Measurements from ENCODE around the gene DSCAM.

DSCAM gene

GRCh38 chr21:40852563-40852962, 5.6 kb upstream of the DSCAM start:
- H3K9ac ChIP-seq (ENCODE audit: low read depth in 1 of 2, low read length in 2 of 2): no peak overlapping the region
- H3K27ac ChIP-seq (ENCODE audit: low read depth, low read length): no peak overlapping the region
- H3K9me3 ChIP-seq (ENCODE audit: control insufficient read depth in 1 of 2, low read length in 2 of 2): no peaks in the 10 kb centered on the region
- H3K4me1 ChIP-seq (ENCODE audit: control insufficient read depth in 1 of 2, insufficient read depth in 2 of 2, low read length in 2 of 2): no peaks in the 10 kb centered on the region
- H3K4me3 ChIP-seq (ENCODE audit: low read depth in 1 of 2, low read length in 2 of 2): no peak overlapping the region
- peaks cover 11 to 12% of the 10 kb centered on the region in 2 donors for H3K27me3 ChIP-seq (ENCODE audit: control insufficient read depth in 1 of 2, insufficient read depth in 2 of 2, low read length in 2 of 2)
- H3K36me3 ChIP-seq (ENCODE audit: control insufficient read depth in 1 of 2, insufficient read depth in 2 of 2, low read length in 2 of 2): no peaks in the 10 kb centered on the region

- Histone ChIP-seq H3K4me3 (ENCODE audit: low read depth in 1 of 2, low read length in 2 of 2) (no peak overlapping the region), H3K27ac (ENCODE audit: low read depth, low read length) (no peak overlapping the region), H3K9me3 (ENCODE audit: control insufficient read depth in 1 of 2, low read length in 2 of 2) (no peaks in the 10 kb centered on the region), H3K27me3 (ENCODE audit: control insufficient read depth in 1 of 2, insufficient read depth in 2 of 2, low read length in 2 of 2) (peaks cover 19% of the 10 kb centered on the region in 2 donors), H3K36me3 (ENCODE audit: control insufficient read depth in 1 of 2, insufficient read depth in 2 of 2, low read length in 2 of 2) (no peaks in the 10 kb centered on the region), H3K9ac (ENCODE audit: low read depth in 1 of 2, low read length in 2 of 2) (no peak overlapping the region), H3K4me1 (ENCODE audit: control insufficient read depth in 1 of 2, insufficient read depth in 2 of 2, low read length in 2 of 2) (no peaks in the 10 kb centered on the region)
These were observed 4.8 kb upstream of the DSCAM start for GRCh38 chr21:40851749-40852148.

- no peak overlapping the region for H3K4me3 ChIP-seq (ENCODE audit: low read depth in 1 of 2, low read length in 2 of 2)
- H3K9ac ChIP-seq (ENCODE audit: low read depth in 1 of 2, low read length in 2 of 2): no peak overlapping the region
- H3K9me3 ChIP-seq (ENCODE audit: control insufficient read depth in 1 of 2, low read length in 2 of 2): no peaks in the 10 kb centered on the region
- H3K4me1 ChIP-seq (ENCODE audit: control insufficient read depth in 1 of 2, insufficient read depth in 2 of 2, low read length in 2 of 2): no peaks in the 10 kb centered on the region
- H3K36me3 ChIP-seq (ENCODE audit: control insufficient read depth in 1 of 2, insufficient read depth in 2 of 2, low read length in 2 of 2): no peaks in the 10 kb centered on the region
- H3K27ac ChIP-seq (ENCODE audit: low read depth, low read length): no peak overlapping the region
- H3K27me3 ChIP-seq (ENCODE audit: control insufficient read depth in 1 of 2, insufficient read depth in 2 of 2, low read length in 2 of 2): peaks cover 22 to 25% of the 10 kb centered on the region in 2 donors
These were observed 3.1 kb upstream of the DSCAM start for GRCh38 chr21:40850071-40850470.

GRCh38 chr21:40847951-40848350, 993 bp upstream of the DSCAM start:
- Histone ChIP-seq H3K27ac (ENCODE audit: low read depth, low read length) (no peak overlapping the region), H3K36me3 (ENCODE audit: control insufficient read depth in 1 of 2, insufficient read depth in 2 of 2, low read length in 2 of 2) (no peaks in the 10 kb centered on the region), H3K27me3 (ENCODE audit: control insufficient read depth in 1 of 2, insufficient read depth in 2 of 2, low read length in 2 of 2) (peaks cover 22 to 29% of the 10 kb centered on the region in 2 donors), H3K4me3 (ENCODE audit: low read depth in 1 of 2, low read length in 2 of 2) (no peak overlapping the region), H3K9ac (ENCODE audit: low read depth in 1 of 2, low read length in 2 of 2) (no peak overlapping the region), H3K4me1 (ENCODE audit: control insufficient read depth in 1 of 2, insufficient read depth in 2 of 2, low read length in 2 of 2) (no peaks in the 10 kb centered on the region), H3K9me3 (ENCODE audit: control insufficient read depth in 1 of 2, low read length in 2 of 2) (no peaks in the 10 kb centered on the region)

- Histone ChIP-seq H3K27me3 (ENCODE audit: control insufficient read depth in 1 of 2, insufficient read depth in 2 of 2, low read length in 2 of 2) (peaks cover 24 to 29% of the 10 kb centered on the region in 2 donors), H3K9me3 (ENCODE audit: control insufficient read depth in 1 of 2, low read length in 2 of 2) (no peaks in the 10 kb centered on the region), H3K4me1 (ENCODE audit: control insufficient read depth in 1 of 2, insufficient read depth in 2 of 2, low read length in 2 of 2) (no peaks in the 10 kb centered on the region), H3K9ac (ENCODE audit: low read depth in 1 of 2, low read length in 2 of 2) (no peak overlapping the region), H3K27ac (ENCODE audit: low read depth, low read length) (no peak overlapping the region), H3K36me3 (ENCODE audit: control insufficient read depth in 1 of 2, insufficient read depth in 2 of 2, low read length in 2 of 2) (no peaks in the 10 kb centered on the region), H3K4me3 (ENCODE audit: low read depth in 1 of 2, low read length in 2 of 2) (no peak overlapping the region)
These were observed 855 bp downstream of the DSCAM start for GRCh38 chr21:40846103-40846502.

- Histone ChIP-seq H3K4me1 (ENCODE audit: control insufficient read depth in 1 of 2, insufficient read depth in 2 of 2, low read length in 2 of 2) (no peaks in the 10 kb centered on the region), H3K36me3 (ENCODE audit: control insufficient read depth in 1 of 2, insufficient read depth in 2 of 2, low read length in 2 of 2) (no peaks in the 10 kb centered on the region), H3K9me3 (ENCODE audit: control insufficient read depth in 1 of 2, low read length in 2 of 2) (no peaks in the 10 kb centered on the region), H3K9ac (ENCODE audit: low read depth in 1 of 2, low read length in 2 of 2) (no peak overlapping the region), H3K27ac (ENCODE audit: low read depth, low read length) (no peak overlapping the region), H3K4me3 (ENCODE audit: low read depth in 1 of 2, low read length in 2 of 2) (no peak overlapping the region), H3K27me3 (ENCODE audit: control insufficient read depth in 1 of 2, insufficient read depth in 2 of 2, low read length in 2 of 2) (peaks cover 24 to 33% of the 10 kb centered on the region in 2 donors)
These were observed 1.4 kb downstream of the DSCAM start for GRCh38 chr21:40845441-40845995.

- no peak overlapping the region for H3K27ac ChIP-seq (ENCODE audit: low read depth, low read length)
These were observed 2.0 kb downstream of the DSCAM start for GRCh38 chr21:40844935-40845334.

GRCh38 chr21:40842197-40842552, 4.8 kb downstream of the DSCAM start:
- H3K4me1 ChIP-seq (ENCODE audit: control insufficient read depth in 1 of 2, insufficient read depth in 2 of 2, low read length in 2 of 2): no peaks in the 10 kb centered on the region
- no peak overlapping the region for H3K9ac ChIP-seq (ENCODE audit: low read depth in 1 of 2, low read length in 2 of 2)
- H3K27ac ChIP-seq (ENCODE audit: low read depth, low read length): no peak overlapping the region
- no peak overlapping the region for H3K4me3 ChIP-seq (ENCODE audit: low read depth in 1 of 2, low read length in 2 of 2)
- no peaks in the 10 kb centered on the region for H3K36me3 ChIP-seq (ENCODE audit: control insufficient read depth in 1 of 2, insufficient read depth in 2 of 2, low read length in 2 of 2)
- no peaks in the 10 kb centered on the region for H3K9me3 ChIP-seq (ENCODE audit: control insufficient read depth in 1 of 2, low read length in 2 of 2)
- peaks cover 19 to 21% of the 10 kb centered on the region in 2 donors for H3K27me3 ChIP-seq (ENCODE audit: control insufficient read depth in 1 of 2, insufficient read depth in 2 of 2, low read length in 2 of 2)

More at GRCh38 chr21:40844935-40845334, 2.0 kb downstream of the DSCAM start:
- no peaks in the 10 kb centered on the region for H3K36me3 ChIP-seq (ENCODE audit: control insufficient read depth in 1 of 2, insufficient read depth in 2 of 2, low read length in 2 of 2)
- H3K4me3 ChIP-seq (ENCODE audit: low read depth in 1 of 2, low read length in 2 of 2): no peak overlapping the region
- H3K9ac ChIP-seq (ENCODE audit: low read depth in 1 of 2, low read length in 2 of 2): no peak overlapping the region
- H3K27me3 ChIP-seq (ENCODE audit: control insufficient read depth in 1 of 2, insufficient read depth in 2 of 2, low read length in 2 of 2): peaks cover 27 to 34% of the 10 kb centered on the region in 2 donors
- H3K9me3 ChIP-seq (ENCODE audit: control insufficient read depth in 1 of 2, low read length in 2 of 2): no peaks in the 10 kb centered on the region
- no peaks in the 10 kb centered on the region for H3K4me1 ChIP-seq (ENCODE audit: control insufficient read depth in 1 of 2, insufficient read depth in 2 of 2, low read length in 2 of 2)

- Histone ChIP-seq H3K4me1 (ENCODE audit: control insufficient read depth in 1 of 2, insufficient read depth in 2 of 2, low read length in 2 of 2) (no peaks in the 10 kb centered on the region), H3K4me3 (ENCODE audit: low read depth in 1 of 2, low read length in 2 of 2) (no peak overlapping the region), H3K9ac (ENCODE audit: low read depth in 1 of 2, low read length in 2 of 2) (no peak overlapping the region), H3K9me3 (ENCODE audit: control insufficient read depth in 1 of 2, low read length in 2 of 2) (no peaks in the 10 kb centered on the region), H3K36me3 (ENCODE audit: control insufficient read depth in 1 of 2, insufficient read depth in 2 of 2, low read length in 2 of 2) (no peaks in the 10 kb centered on the region), H3K27ac (ENCODE audit: low read depth, low read length) (no peak overlapping the region), H3K27me3 (ENCODE audit: control insufficient read depth in 1 of 2, insufficient read depth in 2 of 2, low read length in 2 of 2) (peaks cover 15 to 18% of the 10 kb centered on the region in 2 donors)
These were observed 5.3 kb downstream of the DSCAM start for GRCh38 chr21:40841524-40842196.

GRCh38 chr21:40840401-40841125, 6.4 kb downstream of the DSCAM start:
- no peak overlapping the region for H3K27ac ChIP-seq (ENCODE audit: low read depth, low read length)
- H3K9ac ChIP-seq (ENCODE audit: low read depth in 1 of 2, low read length in 2 of 2): no peak overlapping the region

More at GRCh38 chr21:40840401-40841125, 6.4 kb downstream of the DSCAM start:
- H3K36me3 ChIP-seq (ENCODE audit: control insufficient read depth in 1 of 2, insufficient read depth in 2 of 2, low read length in 2 of 2): no peaks in the 10 kb centered on the region
- H3K4me1 ChIP-seq (ENCODE audit: control insufficient read depth in 1 of 2, insufficient read depth in 2 of 2, low read length in 2 of 2): no peaks in the 10 kb centered on the region
- no peaks in the 10 kb centered on the region for H3K9me3 ChIP-seq (ENCODE audit: control insufficient read depth in 1 of 2, low read length in 2 of 2)
- H3K27me3 ChIP-seq (ENCODE audit: control insufficient read depth in 1 of 2, insufficient read depth in 2 of 2, low read length in 2 of 2): peaks cover 12 to 14% of the 10 kb centered on the region in 2 donors
- H3K4me3 ChIP-seq (ENCODE audit: low read depth in 1 of 2, low read length in 2 of 2): no peak overlapping the region

Data from duodenal mucosa (tissue), 2 donors.